Ovary (tissue), 9 donors: Measurements from ENCODE around the gene IPCEF1. TPM values are rescaled to one million over a fixed set of nuclear protein-coding genes. Genes with fewer than 3 reads are reported as not detected.

ENCODE experiments used
- DNase-seq, 5 donors: peaks; one replicate each; pipeline ENCODE4 v3.0.0-alpha.2; 2019 to 2020
- H3K27ac ChIP-seq, 2 donors: fragments of 200-600 bp; one replicate each; pipeline versions ENCODE4 v1.5.1 to v1.8.0; 2019 to 2022
- H3K27me3 ChIP-seq: fragments of 200-600 bp; one replicate; pipeline ENCODE4 v1.8.0; 2022
- H3K36me3 ChIP-seq: fragments of 200-600 bp; sonication (generic); one replicate; pipeline ENCODE4 v1.5.1; 2019
- H3K4me1 ChIP-seq: one replicate; pipeline ENCODE4 v1.8.1; 2013; ENCODE audit warnings: mild to moderate bottlenecking, moderate library complexity; ENCODE audit not compliant: insufficient read depth
- H3K4me3 ChIP-seq: fragments of 200-600 bp; sonication (generic); one replicate; pipeline ENCODE4 v1.5.1; 2017
- H3K9me3 ChIP-seq, 2 donors: fragments of 200-600 bp in 1 of 2; sonication (generic) in 1 of 2; one replicate each; pipeline versions ENCODE4 v1.5.1 to v1.8.1; 2013 to 2019; ENCODE audit warnings: mild to moderate bottlenecking in 1 of 2, moderate library complexity in 1 of 2
- CTCF ChIP-seq, 3 donors: fragments of 450-650 bp in 2 of 3; fragments of 200-600 bp in 1 of 3; IDR thresholded peaks; one replicate each; pipeline versions ENCODE4 v1.5.1 to v1.8.0; 2016 to 2022; ENCODE audit warnings: antibody characterized with exemption in 3 of 3, mild to moderate bottlenecking in 1 of 3
- EP300 ChIP-seq: sonication (generic); formaldehyde crosslinking; IDR thresholded peaks from one replicate; pipeline ENCODE4 v1.6.1; 2017; ENCODE audit warnings: antibody characterized with exemption
- POLR2A ChIP-seq: fragments of 450-650 bp; IDR thresholded peaks from one replicate; pipeline ENCODE4 v1.6.1; 2017; ENCODE audit warnings: antibody characterized with exemption, mild to moderate bottlenecking, moderate library complexity
- whole genome bisulfite sequencing, 3 donors: extraction: QIAGEN DNeasy Blood & Tissue Kit in 1 of 3; methylation state at CpG; one replicate each; pipeline versions ENCODE4 v1.1.5 to v1.1.7; 2013 to 2017; 5-methylcytosine and 5-hydroxymethylcytosine counted together
- intact Hi-C, 4 donors: fragments of 100-400 bp; cut with DNase I; formaldehyde crosslinking; loops; one replicate each; pipeline versions ENCODE4 v1.11.0 to v1.15.1; 2022 to 2023
- polyA plus RNA-seq, 2 donors: library from polyadenylated mRNA; stranded (reverse); fragments of 200-250 nt in 1 of 2; fragments of 350-450 nt in 1 of 2; fragmentation: Illumina TruSeq in 1 of 2; extraction: RNeasy Lipid Tissue Mini Kit (QIAGEN cat#74804) in 1 of 2; gene quantifications; one replicate each; pipeline ENCODE4 v1.2.3, GENCODE V29; 2013 to 2014
- total RNA-seq, 7 donors: library from RNA; depleted of rRNA in 2 of 7; stranded (reverse); fragments of >200 nt in 2 of 7; fragmentation: NEBNext Ultra II Directional in 3 of 7; extraction: Animal tissue kit (Norgen Biotek cat#: 25700) in 3 of 7; gene quantifications; one replicate each; pipeline versions ENCODE4 v1.1.0 to v1.2.4, GENCODE V29; 2016 to 2023
- donor health status: DM: no; HTN: no; CAD: no; lungs with moderate emphysema.
- donor health status: DM: no; HTN: no; CAD: no.
- donor health status: Bipolar disorder and iron deficiency.
- donor health status: DM: yes; HTN: yes; CAD: no.
- donor health status: DM: no; HTN: no; CAD: no.
- donor health status: DM: yes; HTN: yes; CAD: no.

The IPCEF1 gene
- total and polyA plus RNA-seq, 9 donors: 1.3 to 3.4 (median 1.9) TPM

- Histone ChIP-seq H3K9me3 (no peaks in the 10 kb centered on the region), H3K36me3 (no peaks in the 10 kb centered on the region), H3K4me3 (no peak overlapping the region), H3K27ac (no peak overlapping the region), H3K4me1 (peaks cover 2% of the 10 kb centered on the region), H3K27me3 (no peaks in the 10 kb centered on the region)
- WGBS, 3 donors: 69 to 81% (median 79%) methylated on average over 5 of the region's 5 CpGs
- intact Hi-C loops: no loop called here
- TF ChIP-seq EP300 (no peak), CTCF (IDR thresholded peaks at IDR 0.05) (no peak), POLR2A (no peak)
- DNase-seq: no peak
These were observed 4.9 kb upstream of the IPCEF1 start for GRCh38 chr6:154361476-154361875.

- H3K4me1 ChIP-seq: peaks cover 2% of the 10 kb centered on the region
- no peak overlapping the region for H3K27ac ChIP-seq
- no peaks in the 10 kb centered on the region for H3K9me3 ChIP-seq
- whole genome bisulfite sequencing, 3 donors: 99 to 100% (median 99%) methylated on average over 3 of the region's 3 CpGs
- no peak for DNase-seq
- H3K4me3 ChIP-seq: no peak overlapping the region
- no peaks in the 10 kb centered on the region for H3K36me3 ChIP-seq
- TF ChIP-seq CTCF (IDR thresholded peaks at IDR 0.05) (no peak), EP300 (no peak), POLR2A (no peak)
- intact Hi-C loops: no loop called here
- H3K27me3 ChIP-seq: no peaks in the 10 kb centered on the region
These were observed 3.9 kb upstream of the IPCEF1 start for GRCh38 chr6:154360476-154360875.

- WGBS, 3 donors: 80 to 89% (median 85%) methylated on average over 4 of the region's 4 CpGs
- Histone ChIP-seq H3K4me3 (no peak overlapping the region), H3K27me3 (no peaks in the 10 kb centered on the region), H3K27ac (no peak overlapping the region), H3K9me3 (no peaks in the 10 kb centered on the region), H3K4me1 (peaks cover 2% of the 10 kb centered on the region), H3K36me3 (no peaks in the 10 kb centered on the region)
- TF ChIP-seq EP300 (no peak), POLR2A (no peak), CTCF (IDR thresholded peaks at IDR 0.05) (no peak)
- intact Hi-C loops: no loop called here
- no peak for DNase-seq
These were observed 3.1 kb upstream of the IPCEF1 start for GRCh38 chr6:154359679-154360078.

GRCh38 chr6:154359161-154359574 lies 2.6 kb upstream of the IPCEF1 start:
- Histone ChIP-seq H3K36me3 (no peaks in the 10 kb centered on the region), H3K9me3 (no peaks in the 10 kb centered on the region), H3K27ac (no peak overlapping the region), H3K4me3 (no peak overlapping the region), H3K27me3 (no peaks in the 10 kb centered on the region), H3K4me1 (peaks cover 2% of the 10 kb centered on the region)
- DNase-seq: no peak
- TF ChIP-seq CTCF (IDR thresholded peaks at IDR 0.05) (no peak), POLR2A (no peak), EP300 (no peak)
- intact Hi-C loops: no loop called here
- 42 to 67% (median 56%) methylated on average over 10 of the region's 10 CpGs for WGBS, 3 donors
